T-helper 17 cell (primary cell): ENCODE data around the gene GP2. TPM values are rescaled to one million over a fixed set of nuclear protein-coding genes. Genes with fewer than 3 reads are reported as not detected.

Source experiments
- ATAC-seq: fragments of 150-1000 bp; cut with Tn5 transposase; 2 replicates; pipeline ENCODE4 v1.10.0; 2021; ENCODE audit warnings: mild to moderate bottlenecking, moderate library complexity
- DNase-seq, 3 donors: peaks; one replicate each; pipeline versions ENCODE4 v3.0.0 to v3.0.0-alpha.2; 2020 to 2021
- H3K9me3 ChIP-seq: one replicate; pipeline ENCODE4 v1.7.0; 2013; ENCODE audit warnings: low read length, mild to moderate bottlenecking; ENCODE audit not compliant: control insufficient read depth, poor library complexity, severe bottlenecking
- H3K27ac Mint-ChIP-seq: one replicate; pipeline ENCODE4 v1.8.0; 2022; ENCODE audit warnings: mild to moderate bottlenecking, moderate library complexity, mixed read lengths
- H3K27me3 Mint-ChIP-seq: one replicate; pipeline ENCODE4 v1.8.0; 2022; ENCODE audit warnings: mixed read lengths
- H3K36me3 Mint-ChIP-seq: one replicate; pipeline ENCODE4 v1.8.0; 2022; ENCODE audit warnings: low read depth, mixed read lengths
- H3K4me1 Mint-ChIP-seq: one replicate; pipeline ENCODE4 v1.8.0; 2022; ENCODE audit warnings: mild to moderate bottlenecking, mixed read lengths
- H3K4me3 Mint-ChIP-seq: one replicate; pipeline ENCODE4 v1.8.0; 2022; ENCODE audit warnings: mild to moderate bottlenecking, moderate library complexity, mixed read lengths
- total RNA-seq, 4 donors: library from RNA in 2 of 4; stranded (reverse) in 2 of 4; gene quantifications; one replicate each; pipeline ENCODE4 v1.2.3 and lab custom pipeline; 2022 to 2026

Gene GP2
- total RNA-seq (not detected), total RNA-seq (lab: John Stamatoyannopoulos, UW) (0 reads per million in 2 donors)

- DNase-seq (no peak), ATAC-seq (no peak)
- Mint-ChIP-seq H3K36me3 (no peaks in the 10 kb centered on the region), H3K27ac (no peak within 1 kb of the TSS), H3K27me3 (peaks cover 3% of the 10 kb centered on the region), H3K4me1 (no peaks in the 10 kb centered on the region), H3K4me3 (no peak within 1 kb of the TSS)
- H3K9me3 ChIP-seq, result no peaks in the 10 kb centered on the region
Measured at GRCh38 chr16:20327444-20328041, at the start of gene GP2. Gene GP2, minus strand, starts transcription at chr16:20327513. Its CDS starts 1,082 bp downstream, at chr16:20326431.

GRCh38 chr16:20372701-20373100 lies 45.4 kb upstream of the GP2 start:
- ATAC-seq, result no peak
- DNase-seq, result no peak

GRCh38 chr16:20369452-20370054 lies 42.2 kb upstream of the GP2 start:
- Mint-ChIP-seq H3K4me3 (no peak overlapping the region), H3K4me1 (no peaks in the 10 kb centered on the region), H3K36me3 (no peaks in the 10 kb centered on the region), H3K27me3 (peaks cover 30% of the 10 kb centered on the region), H3K27ac (no peak overlapping the region)
- ATAC-seq (no peak), DNase-seq (no peak)
- H3K9me3 ChIP-seq, result no peaks in the 10 kb centered on the region

More at GRCh38 chr16:20372701-20373100, 45.4 kb upstream of the GP2 start:
- Mint-ChIP-seq H3K27ac (no peak overlapping the region), H3K4me1 (no peaks in the 10 kb centered on the region), H3K4me3 (no peak overlapping the region), H3K36me3 (no peaks in the 10 kb centered on the region), H3K27me3 (peaks cover 39% of the 10 kb centered on the region)
- H3K9me3 ChIP-seq, result no peaks in the 10 kb centered on the region

- H3K4me3 Mint-ChIP-seq, result no peak overlapping the region
- H3K27me3 Mint-ChIP-seq, result peaks cover 26% of the 10 kb centered on the region
- no peak for ATAC-seq
- H3K27ac Mint-ChIP-seq, result no peak overlapping the region
- H3K9me3 ChIP-seq, result no peaks in the 10 kb centered on the region
- H3K4me1 Mint-ChIP-seq, result no peaks in the 10 kb centered on the region
- no peaks in the 10 kb centered on the region for H3K36me3 Mint-ChIP-seq
- no peak for DNase-seq
Measured at GRCh38 chr16:20364051-20364450, 36.7 kb upstream of the GP2 start.

- DNase-seq, result no peak
- peaks cover 23% of the 10 kb centered on the region for H3K27me3 Mint-ChIP-seq
- no peaks in the 10 kb centered on the region for H3K4me1 Mint-ChIP-seq
- no peaks in the 10 kb centered on the region for H3K36me3 Mint-ChIP-seq
- ATAC-seq, result no peak
- no peak overlapping the region for H3K4me3 Mint-ChIP-seq
- no peaks in the 10 kb centered on the region for H3K9me3 ChIP-seq
- H3K27ac Mint-ChIP-seq, result no peak overlapping the region
Measured at GRCh38 chr16:20363191-20363590, 35.9 kb upstream of the GP2 start.

GRCh38 chr16:20359997-20360396 lies 32.7 kb upstream of the GP2 start:
- DNase-seq, result no peak
- Mint-ChIP-seq H3K27me3 (peaks cover 17% of the 10 kb centered on the region), H3K36me3 (no peaks in the 10 kb centered on the region), H3K4me3 (no peak overlapping the region), H3K27ac (no peak overlapping the region), H3K4me1 (no peaks in the 10 kb centered on the region)
- no peaks in the 10 kb centered on the region for H3K9me3 ChIP-seq
- no peak for ATAC-seq

- Mint-ChIP-seq H3K4me1 (no peaks in the 10 kb centered on the region), H3K36me3 (no peaks in the 10 kb centered on the region), H3K4me3 (no peak overlapping the region), H3K27me3 (peaks cover 11% of the 10 kb centered on the region), H3K27ac (no peak overlapping the region)
- H3K9me3 ChIP-seq, result no peaks in the 10 kb centered on the region
- ATAC-seq (no peak), DNase-seq (no peak)
Measured at GRCh38 chr16:20355114-20355782, 27.9 kb upstream of the GP2 start.

- DNase-seq (no peak), ATAC-seq (no peak)
- no peaks in the 10 kb centered on the region for H3K36me3 Mint-ChIP-seq
- no peaks in the 10 kb centered on the region for H3K9me3 ChIP-seq
- H3K27me3 Mint-ChIP-seq, result peaks cover 11% of the 10 kb centered on the region
- H3K4me1 Mint-ChIP-seq, result no peaks in the 10 kb centered on the region
- H3K27ac Mint-ChIP-seq, result no peak overlapping the region
- no peak overlapping the region for H3K4me3 Mint-ChIP-seq
Measured at GRCh38 chr16:20353379-20353778, 26.1 kb upstream of the GP2 start.

- H3K9me3 ChIP-seq, result no peaks in the 10 kb centered on the region
- no peak within 1 kb of the TSS for H3K4me3 Mint-ChIP-seq
- no peaks in the 10 kb centered on the region for H3K36me3 Mint-ChIP-seq
- H3K27ac Mint-ChIP-seq, result no peak within 1 kb of the TSS
- DNase-seq, result no peak
- no peaks in the 10 kb centered on the region for H3K4me1 Mint-ChIP-seq
- peaks cover 11% of the 10 kb centered on the region for H3K27me3 Mint-ChIP-seq
- no peak for ATAC-seq
Measured at GRCh38 chr16:20352615-20353014, 25.3 kb upstream of the GP2 start, which contains the start of gene UMOD. Gene UMOD, minus strand, starts transcription at chr16:20352715. Its CDS starts 1,978 bp downstream, at chr16:20350737.

GRCh38 chr16:20349615-20350014 lies 22.3 kb upstream of the GP2 start:
- DNase-seq (no peak), ATAC-seq (no peak)
- H3K36me3 Mint-ChIP-seq, result no peaks in the 10 kb centered on the region
- H3K27ac Mint-ChIP-seq, result no peak overlapping the region
- H3K27me3 Mint-ChIP-seq, result peaks cover 6% of the 10 kb centered on the region
- no peaks in the 10 kb centered on the region for H3K4me1 Mint-ChIP-seq
- no peak overlapping the region for H3K4me3 Mint-ChIP-seq
- no peaks in the 10 kb centered on the region for H3K9me3 ChIP-seq

- DNase-seq (no peak), ATAC-seq (no peak)
- Mint-ChIP-seq H3K4me3 (no peak overlapping the region), H3K27me3 (peaks cover 6% of the 10 kb centered on the region), H3K4me1 (no peaks in the 10 kb centered on the region), H3K36me3 (no peaks in the 10 kb centered on the region), H3K27ac (no peak overlapping the region)
- no peaks in the 10 kb centered on the region for H3K9me3 ChIP-seq
Measured at GRCh38 chr16:20348365-20349185, 21.3 kb upstream of the GP2 start.

GRCh38 chr16:20347666-20348364 lies 20.5 kb upstream of the GP2 start:
- DNase-seq, result no peak
- H3K9me3 ChIP-seq, result no peaks in the 10 kb centered on the region
- Mint-ChIP-seq H3K4me3 (no peak overlapping the region), H3K36me3 (no peaks in the 10 kb centered on the region), H3K27ac (no peak overlapping the region), H3K4me1 (no peaks in the 10 kb centered on the region), H3K27me3 (peaks cover 4% of the 10 kb centered on the region)
- ATAC-seq, result no peak
